GM18511 (cell line): Measurements from ENCODE around the gene CALR.
"Not testable (repeated sequence)": the region's sequence is repeated elsewhere in the genome, so short reads cannot be mapped to it uniquely, and the experiment has no call there.

Source experiments
- ATAC-seq: cut with Tn5 transposase; IDR thresholded peaks from one replicate; pipeline ENCODE4 v1.9.1; 2021; ENCODE audit warnings: mild to moderate bottlenecking, moderate library complexity; ENCODE audit not compliant: unreplicated experiment

CALR gene

GRCh38 chr19:12976109-12976508, 37.7 kb downstream of the CALR start:
- ATAC-seq = not testable (repeated sequence)

GRCh38 chr19:12979974-12980373, 41.6 kb downstream of the CALR start:
- ATAC-seq = no peak

GRCh38 chr19:12982648-12983047, 44.2 kb downstream of the CALR start:
- ATAC-seq = no peak

GRCh38 chr19:12983091-12983490, 44.7 kb downstream of the CALR start:
- no peak for ATAC-seq

GRCh38 chr19:12983542-12984142, 45.2 kb downstream of the CALR start:
- ATAC-seq = no peak

- no peak for ATAC-seq
These were observed 45.8 kb downstream of the CALR start for GRCh38 chr19:12984143-12984627.

GRCh38 chr19:12984683-12985048, 46.3 kb downstream of the CALR start:
- no peak for ATAC-seq

- ATAC-seq = no peak
These were observed 46.8 kb downstream of the CALR start for GRCh38 chr19:12985049-12985776.

GRCh38 chr19:12986726-12987125, 48.3 kb downstream of the CALR start:
- no peak for ATAC-seq

- ATAC-seq = no peak
These were observed 48.8 kb downstream of the CALR start for GRCh38 chr19:12987190-12987589.

GRCh38 chr19:12987781-12988180, 49.4 kb downstream of the CALR start:
- ATAC-seq = no peak

- ATAC-seq = no peak
These were observed 52.0 kb downstream of the CALR start for GRCh38 chr19:12990431-12990830.

GRCh38 chr19:12990853-12991252, 52.4 kb downstream of the CALR start:
- ATAC-seq = no peak

GRCh38 chr19:12991296-12991695, 52.9 kb downstream of the CALR start:
- ATAC-seq = no peak

- ATAC-seq = no peak
These were observed 54.3 kb downstream of the CALR start for GRCh38 chr19:12992729-12993128.

- ATAC-seq = no peak
These were observed 55.2 kb downstream of the CALR start for GRCh38 chr19:12993562-12993961.
